ENCODE results near the gene C15orf62. TPM values are rescaled to one million over a fixed set of nuclear protein-coding genes. Genes with fewer than 3 reads are reported as not detected.

Gene C15orf62
- total RNA-seq, 1 donor from 2014 or later = 0.63 TPM

DNA sequence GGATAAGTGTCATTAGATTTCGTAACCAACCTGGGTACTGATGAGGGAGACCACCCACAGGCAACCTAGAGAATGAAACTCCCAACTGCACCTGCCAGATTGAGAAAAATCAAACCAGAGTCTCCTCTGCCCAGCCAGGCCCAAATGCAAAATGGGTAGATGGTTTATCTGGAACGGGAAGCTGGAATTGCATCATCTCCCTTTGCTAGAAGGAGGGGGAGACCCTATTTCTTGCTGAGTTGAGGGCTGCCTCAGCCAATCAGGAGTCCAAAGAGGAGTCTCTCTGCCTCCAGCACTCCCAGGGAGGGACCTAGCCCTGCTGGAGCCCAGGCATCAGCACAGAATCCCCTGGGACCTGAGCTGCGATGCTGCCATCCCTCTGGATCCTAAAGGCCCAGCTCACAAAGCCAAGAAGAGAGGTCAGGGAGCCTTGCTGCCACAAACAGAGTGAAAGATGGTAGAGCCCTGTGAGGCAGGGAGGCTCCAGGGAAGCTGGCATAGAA lies 22.8 kb upstream of the C15orf62 start:
- H3K4me3 ChIP-seq (ENCODE audit: low read depth, low read length) = no peak overlapping the region
- TF ChIP-seq, protein P1, sequence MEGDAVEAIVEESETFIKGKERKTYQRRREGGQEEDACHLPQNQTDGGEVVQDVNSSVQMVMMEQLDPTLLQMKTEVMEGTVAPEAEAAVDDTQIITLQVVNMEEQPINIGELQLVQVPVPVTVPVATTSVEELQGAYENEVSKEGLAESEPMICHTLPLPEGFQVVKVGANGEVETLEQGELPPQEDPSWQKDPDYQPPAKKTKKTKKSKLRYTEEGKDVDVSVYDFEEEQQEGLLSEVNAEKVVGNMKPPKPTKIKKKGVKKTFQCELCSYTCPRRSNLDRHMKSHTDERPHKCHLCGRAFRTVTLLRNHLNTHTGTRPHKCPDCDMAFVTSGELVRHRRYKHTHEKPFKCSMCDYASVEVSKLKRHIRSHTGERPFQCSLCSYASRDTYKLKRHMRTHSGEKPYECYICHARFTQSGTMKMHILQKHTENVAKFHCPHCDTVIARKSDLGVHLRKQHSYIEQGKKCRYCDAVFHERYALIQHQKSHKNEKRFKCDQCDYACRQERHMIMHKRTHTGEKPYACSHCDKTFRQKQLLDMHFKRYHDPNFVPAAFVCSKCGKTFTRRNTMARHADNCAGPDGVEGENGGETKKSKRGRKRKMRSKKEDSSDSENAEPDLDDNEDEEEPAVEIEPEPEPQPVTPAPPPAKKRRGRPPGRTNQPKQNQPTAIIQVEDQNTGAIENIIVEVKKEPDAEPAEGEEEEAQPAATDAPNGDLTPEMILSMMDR (conservative IDR thresholded peaks at IDR 0.05; ENCODE audit: low read depth, low read length) = no peak
- no peak for DNase-seq (ENCODE audit: low read depth)

GRCh38 chr15:40747685-40748631 lies 21.8 kb upstream of the C15orf62 start:
- no peak for DNase-seq (ENCODE audit: low read depth)
- TF ChIP-seq, protein P1 (conservative IDR thresholded peaks at IDR 0.05; ENCODE audit: low read depth, low read length) = no peak
- H3K4me3 ChIP-seq (ENCODE audit: low read depth, low read length) = no peak overlapping the region

DNA sequence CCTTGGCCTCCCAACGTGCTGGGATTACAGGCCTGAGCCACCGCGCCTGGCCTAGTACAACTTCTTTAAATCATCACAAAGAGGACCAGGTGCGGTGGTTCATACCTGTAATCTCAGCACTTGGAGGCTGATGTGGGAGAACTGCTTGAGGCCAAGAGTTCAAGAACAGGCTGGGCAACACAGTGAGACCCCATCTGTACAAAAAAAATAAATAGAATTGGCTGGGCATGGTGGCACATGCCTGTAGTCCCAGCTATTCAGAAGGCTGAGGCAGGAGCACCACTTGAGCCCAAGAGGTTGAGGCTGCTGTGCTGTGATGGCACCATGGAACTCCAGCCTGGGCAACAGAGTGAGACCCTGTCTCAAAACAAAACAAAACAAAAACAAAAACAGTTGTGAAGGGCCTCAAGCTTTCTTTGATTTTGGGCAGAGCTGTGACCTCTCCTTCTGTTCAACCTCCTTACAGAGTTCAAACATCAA lies 20.6 kb upstream of the C15orf62 start:
- DNase-seq (ENCODE audit: low read depth) = no peak
- TF ChIP-seq, protein P1 (conservative IDR thresholded peaks at IDR 0.05; ENCODE audit: low read depth, low read length) = no peak
- H3K4me3 ChIP-seq (ENCODE audit: low read depth, low read length) = no peak overlapping the region

GRCh38 chr15:40750885-40751284 lies 18.9 kb upstream of the C15orf62 start:
- TF ChIP-seq, protein P1 (conservative IDR thresholded peaks at IDR 0.05; ENCODE audit: low read depth, low read length) = no peak
- H3K4me3 ChIP-seq (ENCODE audit: low read depth, low read length) = no peak overlapping the region
- DNase-seq (ENCODE audit: low read depth) = no peak

DNA sequence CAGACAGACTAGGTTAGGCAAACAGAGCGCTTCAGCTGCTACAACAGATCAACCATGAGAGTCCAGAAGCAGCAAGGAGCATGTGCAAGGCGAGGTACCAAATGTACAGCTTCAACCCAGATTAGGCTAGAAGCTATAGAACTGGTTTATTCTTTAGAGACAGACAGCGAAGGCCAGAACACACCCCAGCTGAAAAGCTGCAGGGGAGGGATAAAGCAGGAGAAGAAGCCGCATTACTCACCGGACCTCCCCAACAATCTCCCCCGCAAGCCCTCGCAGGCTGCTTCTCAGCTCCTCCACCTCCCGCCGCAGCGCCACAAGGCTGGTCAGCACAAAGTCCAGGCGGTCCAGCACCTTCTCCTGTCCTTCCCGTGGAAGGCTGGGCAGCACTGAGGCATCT lies 18.0 kb upstream of the C15orf62 start:
- no peak overlapping the region for H3K4me3 ChIP-seq (ENCODE audit: low read depth, low read length)
- TF ChIP-seq, protein P1 (conservative IDR thresholded peaks at IDR 0.05; ENCODE audit: low read depth, low read length) = no peak
- DNase-seq (ENCODE audit: low read depth) = no peak

DNA sequence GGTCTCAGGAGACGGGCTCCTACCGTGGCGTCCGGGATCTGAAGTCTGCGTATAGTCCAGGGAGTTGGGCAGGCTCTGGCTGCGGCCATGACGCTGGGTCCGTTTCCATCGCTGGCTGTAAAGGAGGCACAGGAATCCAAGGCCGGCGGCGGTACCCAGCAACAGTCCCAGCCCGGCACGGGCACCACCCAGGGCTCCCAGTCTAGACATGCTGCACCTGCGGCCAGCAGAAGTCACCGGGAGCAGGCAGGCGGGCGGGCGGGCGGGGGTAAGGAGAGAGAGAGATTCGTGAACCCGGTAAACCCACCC lies 15.3 kb upstream of the C15orf62 start:
- peak overlapping the region; percentile 87 for H3K4me3 ChIP-seq (ENCODE audit: low read depth, low read length)
- TF ChIP-seq, protein P1 (conservative IDR thresholded peaks at IDR 0.05; ENCODE audit: low read depth, low read length) = no peak
- DNase-seq (ENCODE audit: low read depth) = no peak
